HEK293T (cell line): ENCODE measurements around the gene MYOZ2.

Source experiments
- ARNT ChIP-seq: fragments of 450-650 bp; IDR thresholded peaks from 2 replicates; pipeline ENCODE4 v1.6.1; 2017; ENCODE audit warnings: mild to moderate bottlenecking
- BHLHE40 ChIP-seq: fragments of 450-650 bp; IDR thresholded peaks from 2 replicates; pipeline ENCODE4 v1.6.1; 2016; ENCODE audit warnings: mild to moderate bottlenecking, moderate library complexity, borderline replicate concordance
- SP1 ChIP-seq: fragments of 450-650 bp; IDR thresholded peaks from 2 replicates; pipeline ENCODE4 v1.6.1; 2017

DNA sequence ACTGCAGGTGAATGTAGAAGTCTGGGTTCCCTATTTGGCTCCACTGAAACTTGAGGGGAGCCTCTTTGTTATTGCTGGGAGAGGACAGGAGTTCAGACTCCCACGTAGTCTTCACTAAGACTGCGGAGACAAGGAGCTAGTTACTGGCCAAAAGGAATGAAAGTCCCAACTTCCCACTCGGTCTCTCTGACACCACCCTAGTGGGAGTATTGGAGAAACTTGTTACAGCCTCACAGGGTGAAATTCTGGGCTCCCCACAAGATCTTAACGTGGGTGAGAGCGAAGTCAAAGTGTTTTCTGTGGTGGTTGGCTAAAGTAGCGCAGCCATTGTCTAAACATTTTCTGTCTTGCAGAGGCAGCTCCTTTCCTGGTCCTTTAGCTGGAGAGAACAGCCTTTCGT is 13.5 kb downstream of the MYOZ2 start:
- no peak for TF ChIP-seq BHLHE40
- TF ChIP-seq SP1, result no peak
- no peak for TF ChIP-seq ARNT
